ENCODE measurements around the gene LECT2. TPM values are rescaled to one million over a fixed set of nuclear protein-coding genes. Genes with fewer than 3 reads are reported as not detected.

The LECT2 gene
- total RNA-seq, 1 donor from 2014 or later: not detected

- intact Hi-C loops (cut with DNase I): no loop called here
- Histone ChIP-seq H3K9me3 (peaks cover 0 to 3% of the 10 kb centered on the region in 2 donors), H3K4me1 (peaks cover 0 to 16% of the 10 kb centered on the region in 2 donors), H3K27ac (no peak overlapping the region), H3K36me3 (no peaks in the 10 kb centered on the region), H3K27me3 (no peaks in the 10 kb centered on the region), H3K4me3 (no peak overlapping the region)
- TF ChIP-seq CTCF (IDR thresholded peaks at IDR 0.05): no peak
- DNase-seq (ENCODE audit: low spot score in 2 of 2): no peak
Measured at GRCh38 chr5:135988546-135988945, 33.8 kb upstream of the LECT2 start.

GRCh38 chr5:135986891-135987401 lies 32.2 kb upstream of the LECT2 start:
- Histone ChIP-seq H3K4me3 (no peak overlapping the region), H3K4me1 (peaks cover 0 to 16% of the 10 kb centered on the region in 2 donors), H3K27ac (peak overlapping the region; percentile 56 to 80), H3K9me3 (peaks cover 0 to 3% of the 10 kb centered on the region in 2 donors), H3K36me3 (no peaks in the 10 kb centered on the region), H3K27me3 (no peaks in the 10 kb centered on the region)
- intact Hi-C loops (cut with DNase I): loop anchor here (2.0 kb wide), 3 partner anchors 30 to 72 kb away; no protein-coding TSS in a partner anchor
- DNase-seq (ENCODE audit: low spot score in 2 of 2): no peak
- no peak for TF ChIP-seq CTCF (IDR thresholded peaks at IDR 0.05)

- no peak for TF ChIP-seq CTCF (IDR thresholded peaks at IDR 0.05)
- H3K27ac ChIP-seq: peak overlapping the region; percentile 56 to 80
- DNase-seq (ENCODE audit: low spot score in 2 of 2): no peak
- no peaks in the 10 kb centered on the region for H3K27me3 ChIP-seq
- no peak overlapping the region for H3K4me3 ChIP-seq
- H3K4me1 ChIP-seq: peaks cover 0 to 16% of the 10 kb centered on the region in 2 donors
- H3K36me3 ChIP-seq: no peaks in the 10 kb centered on the region
- intact Hi-C loops (cut with DNase I): loop anchor here (2.0 kb wide), 3 partner anchors 30 to 72 kb away; no protein-coding TSS in a partner anchor
- H3K9me3 ChIP-seq: peaks cover 0 to 3% of the 10 kb centered on the region in 2 donors
Measured at GRCh38 chr5:135986401-135986800, 31.6 kb upstream of the LECT2 start.

GRCh38 chr5:135985951-135986350 lies 31.2 kb upstream of the LECT2 start:
- no peaks in the 10 kb centered on the region for H3K27me3 ChIP-seq
- no peak overlapping the region for H3K4me3 ChIP-seq
- no peaks in the 10 kb centered on the region for H3K36me3 ChIP-seq
- H3K27ac ChIP-seq: peak overlapping the region; percentile 56 to 80
- intact Hi-C loops (cut with DNase I): loop anchor here (2.0 kb wide), 3 partner anchors 31 to 73 kb away; no protein-coding TSS in a partner anchor
- no peak for TF ChIP-seq CTCF (IDR thresholded peaks at IDR 0.05)
- peaks cover 0 to 3% of the 10 kb centered on the region in 2 donors for H3K9me3 ChIP-seq
- peaks cover 0 to 16% of the 10 kb centered on the region in 2 donors for H3K4me1 ChIP-seq
- no peak for DNase-seq (ENCODE audit: low spot score in 2 of 2)

GRCh38 chr5:135980620-135981019 lies 25.8 kb upstream of the LECT2 start:
- Histone ChIP-seq H3K4me1 (peaks cover 0 to 9% of the 10 kb centered on the region in 2 donors), H3K4me3 (no peak overlapping the region), H3K27ac (no peak overlapping the region), H3K27me3 (no peaks in the 10 kb centered on the region), H3K9me3 (no peaks in the 10 kb centered on the region), H3K36me3 (no peaks in the 10 kb centered on the region)
- DNase-seq (ENCODE audit: low spot score in 2 of 2): no peak
- TF ChIP-seq CTCF (IDR thresholded peaks at IDR 0.05): no peak
- intact Hi-C loops (cut with DNase I): no loop called here
